ENCODE data around the gene SHISAL2A.

The SHISAL2A gene

GRCh38 chr1:52615489-52616042 lies 17.4 kb upstream of the SHISAL2A start:
- POLR2A ChIA-PET = no interaction called here

DNA sequence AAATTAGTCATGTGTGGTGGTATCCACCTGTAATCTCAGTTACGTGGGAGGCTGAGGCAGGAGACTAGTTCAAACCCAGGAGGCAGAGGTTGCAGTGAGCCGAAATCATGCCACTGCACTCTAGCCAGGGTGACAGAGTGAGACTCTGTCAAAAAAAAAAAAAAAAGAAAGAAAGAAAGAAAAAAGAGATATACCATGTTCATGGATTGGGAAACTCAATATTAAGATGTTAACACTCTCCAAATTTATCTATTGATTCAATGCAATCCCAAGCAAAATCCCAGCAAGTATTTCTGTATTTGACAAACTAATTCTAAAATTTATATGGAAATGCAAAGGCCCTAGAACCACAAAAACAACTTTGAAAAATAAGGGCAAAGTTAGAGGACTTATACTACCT lies 11.0 kb upstream of the SHISAL2A start:
- CTCF ChIA-PET = no interaction called here

More at GRCh38 chr1:52615489-52616042, 17.4 kb upstream of the SHISAL2A start:
- DNase-seq (ENCODE audit: extremely low spot score) = no peak
- CTCF ChIA-PET = no interaction called here
- no peak for TF ChIP-seq HDGF (IDR thresholded peaks at IDR 0.05; ENCODE audit: borderline replicate concordance)
- TF ChIP-seq TARDBP (IDR thresholded peaks at IDR 0.05) = no peak
- no peak for TF ChIP-seq FOXM1 (IDR thresholded peaks at IDR 0.05; ENCODE audit: borderline replicate concordance)
- TF ChIP-seq ELF4 (IDR thresholded peaks at IDR 0.05) = no peak
- TF ChIP-seq CTBP1 (IDR thresholded peaks at IDR 0.05; ENCODE audit: borderline replicate concordance) = no peak
- no peak for TF ChIP-seq BHLHE40 (IDR thresholded peaks at IDR 0.05; ENCODE audit: borderline replicate concordance)
- no peak for TF ChIP-seq SUZ12 (IDR thresholded peaks at IDR 0.05)
- TF ChIP-seq SP1 (IDR thresholded peaks at IDR 0.05) = no peak
- TF ChIP-seq LEF1 (IDR thresholded peaks at IDR 0.05; ENCODE audit: borderline replicate concordance) = no peak
- no peak for TF ChIP-seq FOXK2 (IDR thresholded peaks at IDR 0.05)
- no peak for TF ChIP-seq ARNT (IDR thresholded peaks at IDR 0.05)
- TF ChIP-seq, protein P1, sequence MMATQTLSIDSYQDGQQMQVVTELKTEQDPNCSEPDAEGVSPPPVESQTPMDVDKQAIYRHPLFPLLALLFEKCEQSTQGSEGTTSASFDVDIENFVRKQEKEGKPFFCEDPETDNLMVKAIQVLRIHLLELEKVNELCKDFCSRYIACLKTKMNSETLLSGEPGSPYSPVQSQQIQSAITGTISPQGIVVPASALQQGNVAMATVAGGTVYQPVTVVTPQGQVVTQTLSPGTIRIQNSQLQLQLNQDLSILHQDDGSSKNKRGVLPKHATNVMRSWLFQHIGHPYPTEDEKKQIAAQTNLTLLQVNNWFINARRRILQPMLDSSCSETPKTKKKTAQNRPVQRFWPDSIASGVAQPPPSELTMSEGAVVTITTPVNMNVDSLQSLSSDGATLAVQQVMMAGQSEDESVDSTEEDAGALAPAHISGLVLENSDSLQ (IDR thresholded peaks at IDR 0.05) = no peak
- no peak for TF ChIP-seq ZNF384 (IDR thresholded peaks at IDR 0.05)

DNA sequence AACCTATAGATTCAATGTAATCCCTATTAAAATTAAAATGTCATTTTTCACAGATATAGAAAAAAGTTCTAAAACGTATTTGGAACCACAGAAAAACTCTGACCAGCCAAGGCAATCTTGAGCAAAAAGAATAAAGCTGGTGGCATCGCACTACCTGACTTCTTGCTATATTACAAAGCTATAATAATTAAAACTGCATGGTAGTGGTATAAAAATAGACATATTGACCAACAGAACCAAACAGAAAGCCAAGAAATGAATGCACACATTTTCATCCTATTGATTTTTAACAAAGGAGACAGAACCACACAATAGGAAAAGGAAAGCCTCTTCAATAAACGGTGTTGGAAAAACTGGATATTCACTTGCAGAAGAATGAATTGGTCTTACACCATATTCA lies 9.2 kb upstream of the SHISAL2A start:
- TF ChIP-seq LEF1 (IDR thresholded peaks at IDR 0.05; ENCODE audit: borderline replicate concordance) = no peak
- TF ChIP-seq, protein P1 (IDR thresholded peaks at IDR 0.05) = no peak
- no peak for TF ChIP-seq L3MBTL2 (conservative IDR thresholded peaks at IDR 0.05)
- TF ChIP-seq NFRKB (IDR thresholded peaks at IDR 0.05) = no peak
- no peak for TF ChIP-seq FOXA1 (IDR thresholded peaks at IDR 0.05)
- no peak for TF ChIP-seq CTBP1 (IDR thresholded peaks at IDR 0.05; ENCODE audit: borderline replicate concordance)
- no peak for TF ChIP-seq ARNT (IDR thresholded peaks at IDR 0.05)
- TF ChIP-seq FOXK2 (IDR thresholded peaks at IDR 0.05) = no peak
- no peak for TF ChIP-seq FOXM1 (IDR thresholded peaks at IDR 0.05; ENCODE audit: borderline replicate concordance)
- no peak for TF ChIP-seq ZNF384 (IDR thresholded peaks at IDR 0.05)
- TF ChIP-seq TARDBP (IDR thresholded peaks at IDR 0.05) = no peak
- no peak for TF ChIP-seq SP1 (IDR thresholded peaks at IDR 0.05)
- ChIA-PET CTCF (no interaction called here), POLR2A (no interaction called here)
- no peak for DNase-seq (ENCODE audit: extremely low spot score)

More for the DNA sequence above, 11.0 kb upstream of the SHISAL2A start:
- POLR2A ChIA-PET = no interaction called here
- no peak for DNase-seq (ENCODE audit: extremely low spot score)
- TF ChIP-seq CTBP1 (IDR thresholded peaks at IDR 0.05; ENCODE audit: borderline replicate concordance) = no peak
- no peak for TF ChIP-seq TARDBP (IDR thresholded peaks at IDR 0.05)
- TF ChIP-seq, protein P1 (IDR thresholded peaks at IDR 0.05) = no peak
- TF ChIP-seq FOXA1 (IDR thresholded peaks at IDR 0.05) = no peak
- TF ChIP-seq FOXK2 (IDR thresholded peaks at IDR 0.05) = no peak
- TF ChIP-seq NFRKB (IDR thresholded peaks at IDR 0.05) = no peak
- TF ChIP-seq ZNF384 (IDR thresholded peaks at IDR 0.05) = no peak
- TF ChIP-seq LEF1 (IDR thresholded peaks at IDR 0.05; ENCODE audit: borderline replicate concordance) = no peak
- no peak for TF ChIP-seq L3MBTL2 (conservative IDR thresholded peaks at IDR 0.05)
- TF ChIP-seq SP1 (IDR thresholded peaks at IDR 0.05) = no peak
- no peak for TF ChIP-seq SUZ12 (IDR thresholded peaks at IDR 0.05)
- no peak for TF ChIP-seq ARNT (IDR thresholded peaks at IDR 0.05)
- TF ChIP-seq HDGF (IDR thresholded peaks at IDR 0.05; ENCODE audit: borderline replicate concordance) = no peak
- TF ChIP-seq ELF4 (IDR thresholded peaks at IDR 0.05) = no peak
- TF ChIP-seq FOXM1 (IDR thresholded peaks at IDR 0.05; ENCODE audit: borderline replicate concordance) = no peak
- TF ChIP-seq BHLHE40 (IDR thresholded peaks at IDR 0.05; ENCODE audit: borderline replicate concordance) = no peak

GRCh38 chr1:52627028-52627427 lies 5.9 kb upstream of the SHISAL2A start:
- POLR2A ChIA-PET = no interaction called here

DNA sequence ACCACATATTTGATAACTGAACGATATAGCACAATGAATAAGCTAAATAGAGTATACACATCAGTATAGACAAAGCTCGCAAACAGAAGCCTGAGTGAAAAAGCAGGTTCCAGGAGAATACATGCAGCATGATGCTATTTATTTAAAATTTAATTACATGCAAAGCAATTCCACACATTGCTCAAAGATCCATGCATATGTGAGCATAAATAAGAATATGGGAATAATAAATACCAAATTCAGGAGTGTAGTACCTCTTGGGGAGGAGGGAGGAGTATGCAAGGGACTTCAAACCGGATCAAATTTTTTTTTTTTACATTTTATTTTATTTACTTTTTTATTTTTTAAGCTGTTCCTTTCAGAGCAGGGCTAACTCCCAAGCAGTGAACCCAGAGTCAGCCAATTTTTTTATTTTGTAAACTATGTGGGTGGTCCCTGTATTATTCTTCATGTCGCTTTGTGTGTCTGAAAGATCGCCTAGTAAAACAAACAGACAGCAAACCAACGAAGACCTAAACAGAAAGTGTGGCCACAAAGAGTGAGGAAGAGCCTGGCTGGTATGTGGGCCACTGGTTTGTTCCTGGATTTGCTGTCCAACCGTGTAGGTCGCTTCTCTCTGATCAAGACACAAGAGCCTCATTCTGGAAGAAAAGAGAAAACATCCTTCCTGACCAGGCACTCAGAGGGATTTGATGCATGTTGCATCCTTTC lies 4.2 kb upstream of the SHISAL2A start:
- TF ChIP-seq L3MBTL2 (conservative IDR thresholded peaks at IDR 0.05) = no peak
- POLR2A ChIA-PET = no interaction called here
- DNase-seq (ENCODE audit: extremely low spot score) = no peak
- CTCF ChIA-PET = no interaction called here

More at GRCh38 chr1:52627028-52627427, 5.9 kb upstream of the SHISAL2A start:
- CTCF ChIA-PET = no interaction called here
- TF ChIP-seq HDGF (IDR thresholded peaks at IDR 0.05; ENCODE audit: borderline replicate concordance) = no peak
- TF ChIP-seq ARNT (IDR thresholded peaks at IDR 0.05) = no peak
- TF ChIP-seq NFRKB (IDR thresholded peaks at IDR 0.05) = no peak
- TF ChIP-seq LEF1 (IDR thresholded peaks at IDR 0.05; ENCODE audit: borderline replicate concordance) = no peak
- TF ChIP-seq FOXK2 (IDR thresholded peaks at IDR 0.05) = no peak
- DNase-seq (ENCODE audit: extremely low spot score) = no peak

DNA sequence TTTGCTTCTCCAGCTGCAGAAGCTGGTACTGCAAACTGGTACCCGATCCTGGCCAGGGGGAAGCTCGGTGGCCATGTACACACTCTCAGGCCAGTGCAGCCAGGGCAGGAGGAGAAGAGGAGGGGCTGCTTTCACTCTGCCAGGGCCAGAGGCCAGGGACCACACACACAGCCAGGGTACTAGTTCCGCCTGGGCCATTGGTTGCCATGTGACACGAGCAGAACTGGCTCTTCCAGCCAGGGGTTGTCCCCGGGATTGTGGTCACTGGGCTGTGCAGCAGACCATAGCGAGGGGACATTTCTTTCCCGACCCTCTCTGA lies 3.7 kb upstream of the SHISAL2A start:
- TF ChIP-seq ELF4 (IDR thresholded peaks at IDR 0.05) = no peak
- TF ChIP-seq FOXM1 (IDR thresholded peaks at IDR 0.05; ENCODE audit: borderline replicate concordance) = no peak
- no peak for TF ChIP-seq SP1 (IDR thresholded peaks at IDR 0.05)
- no peak for TF ChIP-seq SUZ12 (IDR thresholded peaks at IDR 0.05)
- TF ChIP-seq, protein P1 (IDR thresholded peaks at IDR 0.05) = no peak
- CTCF ChIA-PET = no interaction called here
- POLR2A ChIA-PET = no interaction called here
- DNase-seq (ENCODE audit: extremely low spot score) = no peak

Measured in HEK293T (cell line).